Naive thymus-derived CD4-positive, alpha-beta T cell (primary cell): ENCODE data around the gene PTN. TPM values are rescaled to one million over a fixed set of nuclear protein-coding genes. Genes with fewer than 3 reads are reported as not detected.

Experiments used
- ATAC-seq: fragments of 150-1000 bp; cut with Tn5 transposase; 2 replicates; pipeline ENCODE4 v1.10.0; 2021; ENCODE audit warnings: mild to moderate bottlenecking, moderate library complexity
- CTCF ChIA-PET: fragments of 350-600 bp; sonication (Branson Sonifier 250); formaldehyde crosslinking; loops from one replicate; lab custom pipeline; 2021; ENCODE audit warnings: antibody characterized with exemption; lab: Charles Lee
- POLR2A ChIA-PET: fragments of 350-600 bp; sonication (Branson Sonifier 250); formaldehyde crosslinking; loops from one replicate; lab custom pipeline; 2021; ENCODE audit warnings: antibody characterized with exemption, inconsistent platforms; lab: Charles Lee
- DNase-seq, 9 donors: peaks; one replicate each; pipeline versions ENCODE4 v3.0.0 to v3.0.0-alpha.2; 2020 to 2022; ENCODE audit warnings: mixed read lengths in 1 of 9
- H3K27ac ChIP-seq: one replicate; pipeline ENCODE4 v1.7.0; 2013; ENCODE audit warnings: mild to moderate bottlenecking, low read depth, low read length, moderate library complexity
- H3K27me3 ChIP-seq, 2 donors: one replicate each; pipeline ENCODE4 v1.7.0; 2013; ENCODE audit warnings: low read length in 2 of 2, mild to moderate bottlenecking in 2 of 2, moderate library complexity in 2 of 2; ENCODE audit not compliant: control insufficient read depth in 2 of 2, insufficient read depth in 2 of 2
- H3K36me3 ChIP-seq, 3 experiments: 1 replicate in 2 of 3; 2 replicates in 1 of 3; pipeline ENCODE4 v1.7.0; 2013; ENCODE audit warnings: low read length in 3 of 3, mild to moderate bottlenecking in 3 of 3, moderate library complexity in 1 of 3; ENCODE audit not compliant: insufficient read depth in 3 of 3, control insufficient read depth in 2 of 3
- H3K4me1 ChIP-seq, 2 donors: one replicate each; pipeline ENCODE4 v1.7.0; 2013; ENCODE audit warnings: low read length in 2 of 2, mild to moderate bottlenecking in 2 of 2, moderate library complexity in 1 of 2; ENCODE audit not compliant: control insufficient read depth in 2 of 2, insufficient read depth in 2 of 2
- H3K4me3 ChIP-seq: 2 replicates; pipeline ENCODE4 v1.7.0; 2013; ENCODE audit warnings: mild to moderate bottlenecking, low read length
- H3K9me3 ChIP-seq, 3 experiments: 1 replicate in 2 of 3; 2 replicates in 1 of 3; pipeline ENCODE4 v1.7.0; 2013; ENCODE audit warnings: low read length in 3 of 3; ENCODE audit not compliant: control insufficient read depth in 2 of 3
- H3K27ac Mint-ChIP-seq, 9 donors: one replicate each; pipeline ENCODE4 v1.8.0; 2020 to 2022; ENCODE audit warnings: mixed read lengths in 9 of 9, mild to moderate bottlenecking in 8 of 9, moderate library complexity in 5 of 9, inconsistent platforms in 2 of 9
- H3K27me3 Mint-ChIP-seq, 5 donors: one replicate each; pipeline ENCODE4 v1.8.0; 2021 to 2022; ENCODE audit warnings: mixed read lengths in 5 of 5, mild to moderate bottlenecking in 1 of 5
- H3K36me3 Mint-ChIP-seq, 5 donors: one replicate each; pipeline ENCODE4 v1.8.0; 2020 to 2022; ENCODE audit warnings: mixed read lengths in 5 of 5, mild to moderate bottlenecking in 3 of 5, inconsistent platforms in 1 of 5
- H3K4me1 Mint-ChIP-seq, 7 donors: one replicate each; pipeline ENCODE4 v1.8.0; 2020 to 2022; ENCODE audit warnings: mixed read lengths in 7 of 7, mild to moderate bottlenecking in 3 of 7, inconsistent platforms in 1 of 7
- H3K4me3 Mint-ChIP-seq, 10 donors: one replicate each; pipeline ENCODE4 v1.8.0; 2020 to 2022; ENCODE audit warnings: mild to moderate bottlenecking in 10 of 10, mixed read lengths in 10 of 10, moderate library complexity in 6 of 10, inconsistent platforms in 2 of 10
- H3K9me3 Mint-ChIP-seq, 11 donors: one replicate each; pipeline ENCODE4 v1.8.0; 2020 to 2022; ENCODE audit warnings: mixed read lengths in 11 of 11, mild to moderate bottlenecking in 4 of 11, inconsistent platforms in 1 of 11, moderate library complexity in 1 of 11
- intact Hi-C, 2 donors: fragments of 100-400 bp; cut with micrococcal nuclease; formaldehyde crosslinking; loops; one replicate each; pipeline ENCODE4 v1.15.1; 2023
- polyA plus RNA-seq, 2 donors: library from polyadenylated mRNA; unstranded; fragments of 300-500 nt; fragmentation: Illumina TruSeq; gene quantifications; one replicate each; pipeline ENCODE4 v1.2.3, GENCODE V29; 2021
- total RNA-seq, 6 experiments: library from RNA in 5 of 6; stranded (reverse) in 5 of 6; gene quantifications; 1 replicate in 5 of 6; 2 replicates in 1 of 6; pipeline ENCODE4 v1.2.3 and lab custom pipeline; 2021 to 2026

PTN gene
- total and polyA plus RNA-seq, 7 experiments from 2014 or later: not detected

GRCh38 chr7:137295739-137296324 lies 47.7 kb downstream of the PTN start:
- peaks cover 0 to 12% (median 0%) of the 10 kb centered on the region in 11 donors for H3K9me3 Mint-ChIP-seq
- H3K27me3 Mint-ChIP-seq: no peaks in the 10 kb centered on the region
- no peak for DNase-seq
- H3K4me1 Mint-ChIP-seq: no peaks in the 10 kb centered on the region
- no peak overlapping the region for H3K4me3 ChIP-seq
- CTCF ChIA-PET: no interaction called here
- POLR2A ChIA-PET: interaction anchor here (0.7 kb wide), 1 partner anchor 11 kb away, joined by 3 read pairs; no protein-coding TSS in a partner anchor
- H3K4me1 ChIP-seq: no peaks in the 10 kb centered on the region
- ATAC-seq: no peak
- no peaks in the 10 kb centered on the region for H3K27me3 ChIP-seq
- H3K36me3 Mint-ChIP-seq: no peaks in the 10 kb centered on the region
- intact Hi-C loops: no loop called here
- no peak overlapping the region for H3K4me3 Mint-ChIP-seq
- no peak overlapping the region for H3K27ac Mint-ChIP-seq
- H3K36me3 ChIP-seq: no peaks in the 10 kb centered on the region
- H3K9me3 ChIP-seq: no peaks in the 10 kb centered on the region
- H3K27ac ChIP-seq: no peak overlapping the region

- ChIA-PET CTCF (no interaction called here), POLR2A (no interaction called here)
- no peaks in the 10 kb centered on the region for H3K4me1 ChIP-seq
- Mint-ChIP-seq H3K27ac (no peak overlapping the region), H3K9me3 (peaks cover 0 to 13% (median 4%) of the 10 kb centered on the region in 11 donors), H3K4me3 (no peak overlapping the region), H3K36me3 (no peaks in the 10 kb centered on the region), H3K27me3 (no peaks in the 10 kb centered on the region), H3K4me1 (no peaks in the 10 kb centered on the region)
- no peak overlapping the region for H3K4me3 ChIP-seq
- no peak overlapping the region for H3K27ac ChIP-seq
- ATAC-seq: no peak
- intact Hi-C loops: no loop called here
- H3K36me3 ChIP-seq: no peaks in the 10 kb centered on the region
- H3K9me3 ChIP-seq: no peaks in the 10 kb centered on the region
- no peak for DNase-seq
- no peaks in the 10 kb centered on the region for H3K27me3 ChIP-seq
These were observed 54.4 kb downstream of the PTN start for GRCh38 chr7:137289101-137289500.

- Histone ChIP-seq H3K27me3 (no peaks in the 10 kb centered on the region), H3K4me1 (no peaks in the 10 kb centered on the region), H3K4me3 (no peak overlapping the region), H3K36me3 (no peaks in the 10 kb centered on the region), H3K9me3 (no peaks in the 10 kb centered on the region), H3K27ac (no peak overlapping the region)
- Mint-ChIP-seq H3K9me3 (peaks cover 0 to 13% (median 4%) of the 10 kb centered on the region in 11 donors), H3K27me3 (no peaks in the 10 kb centered on the region), H3K4me3 (no peak overlapping the region), H3K27ac (no peak overlapping the region), H3K36me3 (no peaks in the 10 kb centered on the region), H3K4me1 (no peaks in the 10 kb centered on the region)
- ChIA-PET CTCF (no interaction called here), POLR2A (no interaction called here)
- DNase-seq (no peak), ATAC-seq (no peak)
- intact Hi-C loops: no loop called here
These were observed 55.8 kb downstream of the PTN start for GRCh38 chr7:137287651-137288258.

- no peaks in the 10 kb centered on the region for H3K36me3 ChIP-seq
- ChIA-PET POLR2A (no interaction called here), CTCF (no interaction called here)
- DNase-seq: no peak
- peaks cover 0 to 7% (median 1%) of the 10 kb centered on the region in 11 donors for H3K9me3 Mint-ChIP-seq
- no peaks in the 10 kb centered on the region for H3K4me1 Mint-ChIP-seq
- no peaks in the 10 kb centered on the region for H3K9me3 ChIP-seq
- no peak overlapping the region for H3K27ac ChIP-seq
- intact Hi-C loops: no loop called here
- ATAC-seq: no peak
- H3K4me3 Mint-ChIP-seq: no peak overlapping the region
- H3K4me3 ChIP-seq: no peak overlapping the region
- H3K4me1 ChIP-seq: no peaks in the 10 kb centered on the region
- H3K27me3 Mint-ChIP-seq: no peaks in the 10 kb centered on the region
- no peaks in the 10 kb centered on the region for H3K36me3 Mint-ChIP-seq
- H3K27me3 ChIP-seq: no peaks in the 10 kb centered on the region
- no peak overlapping the region for H3K27ac Mint-ChIP-seq
These were observed 60.4 kb downstream of the PTN start for GRCh38 chr7:137283153-137283552.

- Mint-ChIP-seq H3K36me3 (no peaks in the 10 kb centered on the region), H3K4me3 (no peak overlapping the region), H3K27ac (no peak overlapping the region), H3K9me3 (peaks cover 0 to 7% (median 1%) of the 10 kb centered on the region in 11 donors), H3K27me3 (no peaks in the 10 kb centered on the region), H3K4me1 (no peaks in the 10 kb centered on the region)
- H3K27me3 ChIP-seq: no peaks in the 10 kb centered on the region
- H3K4me3 ChIP-seq: no peak overlapping the region
- CTCF ChIA-PET: no interaction called here
- H3K4me1 ChIP-seq: no peaks in the 10 kb centered on the region
- ATAC-seq: no peak
- H3K9me3 ChIP-seq: no peaks in the 10 kb centered on the region
- no peaks in the 10 kb centered on the region for H3K36me3 ChIP-seq
- POLR2A ChIA-PET: no interaction called here
- intact Hi-C loops: no loop called here
- DNase-seq: no peak
- H3K27ac ChIP-seq: no peak overlapping the region
These were observed 61.5 kb downstream of the PTN start for GRCh38 chr7:137282043-137282442.

- no peak overlapping the region for H3K27ac ChIP-seq
- Mint-ChIP-seq H3K27me3 (no peaks in the 10 kb centered on the region), H3K4me3 (no peak overlapping the region), H3K36me3 (no peaks in the 10 kb centered on the region), H3K9me3 (peaks cover 0 to 4% (median 2%) of the 10 kb centered on the region in 11 donors), H3K27ac (no peak overlapping the region), H3K4me1 (no peaks in the 10 kb centered on the region)
- ChIA-PET POLR2A (no interaction called here), CTCF (no interaction called here)
- no peak overlapping the region for H3K4me3 ChIP-seq
- H3K27me3 ChIP-seq: no peaks in the 10 kb centered on the region
- no peaks in the 10 kb centered on the region for H3K9me3 ChIP-seq
- H3K4me1 ChIP-seq: no peaks in the 10 kb centered on the region
- ATAC-seq (no peak), DNase-seq (no peak)
- H3K36me3 ChIP-seq: no peaks in the 10 kb centered on the region
- intact Hi-C loops: no loop called here
These were observed 67.3 kb downstream of the PTN start for GRCh38 chr7:137276189-137276588.

- no peaks in the 10 kb centered on the region for H3K4me1 Mint-ChIP-seq
- no peaks in the 10 kb centered on the region for H3K9me3 ChIP-seq
These were observed 71.3 kb downstream of the PTN start for GRCh38 chr7:137272249-137272648.

More at GRCh38 chr7:137272249-137272648, 71.3 kb downstream of the PTN start:
- no peak overlapping the region for H3K4me3 Mint-ChIP-seq
- Histone ChIP-seq H3K4me1 (no peaks in the 10 kb centered on the region), H3K27ac (no peak overlapping the region), H3K4me3 (no peak overlapping the region), H3K27me3 (no peaks in the 10 kb centered on the region), H3K36me3 (no peaks in the 10 kb centered on the region)
- H3K36me3 Mint-ChIP-seq: no peaks in the 10 kb centered on the region
- no peaks in the 10 kb centered on the region for H3K27me3 Mint-ChIP-seq
- POLR2A ChIA-PET: no interaction called here
- no peak for ATAC-seq
- peaks cover 0 to 11% (median 3%) of the 10 kb centered on the region in 11 donors for H3K9me3 Mint-ChIP-seq
- H3K27ac Mint-ChIP-seq: no peak overlapping the region
- intact Hi-C loops: no loop called here
- CTCF ChIA-PET: no interaction called here
- DNase-seq: no peak
